Astrocyte of the spinal cord (primary cell): Measurements from ENCODE around the gene GFOD1.

Source experiments
- DNase-seq: peaks from one replicate; pipeline ENCODE4 v3.0.0; 2011; ENCODE audit warnings: low read depth, low spot score
- H3K4me3 ChIP-seq: 2 replicates; pipeline ENCODE4 v1.5.1; 2011; ENCODE audit warnings: low read depth, mild to moderate bottlenecking, low read length, moderate library complexity
- in situ Hi-C: cut with HindIII; loops from 2 replicates; pipeline ENCODE4 v1.10.0; 2017; ENCODE audit warnings: low sequenced_read_pairs
- TF ChIP-seq, protein P1 (sequence below): IDR thresholded peaks from 2 replicates; pipeline ENCODE4 v1.5.1; 2012; ENCODE audit warnings: low read depth, mild to moderate bottlenecking, low read length, inconsistent platforms

Gene GFOD1

DNA sequence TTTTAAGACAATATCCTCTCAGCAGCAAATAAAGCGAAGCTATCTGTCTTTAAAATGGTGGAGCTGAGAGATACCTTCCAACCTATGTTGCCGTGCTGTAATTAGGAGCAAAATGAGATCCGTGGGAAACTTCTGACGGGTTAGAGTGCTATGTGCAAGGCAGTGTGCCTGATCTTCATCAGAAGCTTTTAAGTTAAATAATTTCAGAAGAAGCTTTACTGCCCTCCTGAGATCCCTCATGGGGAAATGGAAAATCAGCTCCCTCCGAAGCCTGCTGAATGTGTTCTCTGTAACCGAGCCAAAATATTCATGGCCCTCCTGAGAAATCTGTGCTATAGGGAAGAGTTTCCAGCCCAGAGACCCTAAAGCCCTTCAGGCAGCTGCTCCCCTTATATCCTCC is 115.3 kb downstream of the GFOD1 start:
- in situ Hi-C loops: no loop called here
- TF ChIP-seq, protein P1, sequence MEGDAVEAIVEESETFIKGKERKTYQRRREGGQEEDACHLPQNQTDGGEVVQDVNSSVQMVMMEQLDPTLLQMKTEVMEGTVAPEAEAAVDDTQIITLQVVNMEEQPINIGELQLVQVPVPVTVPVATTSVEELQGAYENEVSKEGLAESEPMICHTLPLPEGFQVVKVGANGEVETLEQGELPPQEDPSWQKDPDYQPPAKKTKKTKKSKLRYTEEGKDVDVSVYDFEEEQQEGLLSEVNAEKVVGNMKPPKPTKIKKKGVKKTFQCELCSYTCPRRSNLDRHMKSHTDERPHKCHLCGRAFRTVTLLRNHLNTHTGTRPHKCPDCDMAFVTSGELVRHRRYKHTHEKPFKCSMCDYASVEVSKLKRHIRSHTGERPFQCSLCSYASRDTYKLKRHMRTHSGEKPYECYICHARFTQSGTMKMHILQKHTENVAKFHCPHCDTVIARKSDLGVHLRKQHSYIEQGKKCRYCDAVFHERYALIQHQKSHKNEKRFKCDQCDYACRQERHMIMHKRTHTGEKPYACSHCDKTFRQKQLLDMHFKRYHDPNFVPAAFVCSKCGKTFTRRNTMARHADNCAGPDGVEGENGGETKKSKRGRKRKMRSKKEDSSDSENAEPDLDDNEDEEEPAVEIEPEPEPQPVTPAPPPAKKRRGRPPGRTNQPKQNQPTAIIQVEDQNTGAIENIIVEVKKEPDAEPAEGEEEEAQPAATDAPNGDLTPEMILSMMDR: no peak
- no peak overlapping the region for H3K4me3 ChIP-seq
- no peak for DNase-seq

DNA sequence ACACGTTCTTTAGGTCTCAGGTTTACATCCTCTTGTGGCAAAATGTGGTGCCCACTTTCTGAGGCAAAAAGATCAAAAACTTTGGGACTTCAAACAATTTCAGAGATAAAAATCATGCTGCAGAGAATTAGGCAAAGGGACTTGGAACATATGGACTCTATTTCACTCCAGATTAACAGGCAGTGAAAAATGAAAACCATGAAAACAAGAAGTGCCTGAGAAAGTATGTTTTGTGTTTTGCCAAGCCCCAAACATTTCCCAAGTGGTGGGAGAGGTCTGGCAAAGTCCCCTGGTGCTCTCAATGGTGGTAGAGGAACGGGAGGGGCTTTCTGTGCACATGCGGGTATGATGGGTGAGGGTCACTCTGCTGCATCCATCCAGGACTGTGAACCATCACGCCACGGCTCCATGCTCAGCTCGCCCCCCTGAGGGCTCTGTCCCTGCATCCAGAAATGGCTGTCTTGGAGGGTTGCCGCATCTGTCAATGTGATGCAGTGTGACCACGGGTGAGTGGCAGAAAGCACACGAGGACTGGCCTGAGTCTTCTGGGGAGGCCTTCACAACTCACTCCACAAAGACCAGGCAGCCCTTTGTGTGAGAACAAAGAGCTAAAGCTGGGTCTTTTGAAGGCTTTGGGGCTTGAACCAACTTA is 115.9 kb downstream of the GFOD1 start:
- TF ChIP-seq, protein P1: no peak
- H3K4me3 ChIP-seq: no peak overlapping the region
- in situ Hi-C loops: no loop called here
- DNase-seq: no peak

DNA sequence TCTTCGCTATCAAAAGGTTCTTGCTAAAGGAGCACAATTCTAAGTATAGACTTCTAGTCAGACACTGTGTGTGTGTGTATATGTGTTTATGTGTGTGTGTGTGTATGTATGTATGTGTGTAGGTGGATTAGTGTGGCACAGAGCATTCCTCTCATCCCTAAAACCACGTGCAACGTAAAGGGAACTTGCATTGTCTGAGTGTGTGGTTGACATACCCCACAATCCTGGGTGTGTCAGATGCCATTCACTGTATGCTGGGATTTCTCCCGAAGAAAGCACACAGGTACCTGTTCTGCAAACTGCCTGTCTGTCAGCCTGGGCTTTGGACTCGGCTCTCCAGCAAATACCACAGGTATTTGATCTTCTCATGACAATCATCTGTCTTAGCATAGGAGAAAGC is 116.8 kb downstream of the GFOD1 start:
- DNase-seq: no peak
- TF ChIP-seq, protein P1: no peak
- in situ Hi-C loops: no loop called here
- H3K4me3 ChIP-seq: no peak overlapping the region

DNA sequence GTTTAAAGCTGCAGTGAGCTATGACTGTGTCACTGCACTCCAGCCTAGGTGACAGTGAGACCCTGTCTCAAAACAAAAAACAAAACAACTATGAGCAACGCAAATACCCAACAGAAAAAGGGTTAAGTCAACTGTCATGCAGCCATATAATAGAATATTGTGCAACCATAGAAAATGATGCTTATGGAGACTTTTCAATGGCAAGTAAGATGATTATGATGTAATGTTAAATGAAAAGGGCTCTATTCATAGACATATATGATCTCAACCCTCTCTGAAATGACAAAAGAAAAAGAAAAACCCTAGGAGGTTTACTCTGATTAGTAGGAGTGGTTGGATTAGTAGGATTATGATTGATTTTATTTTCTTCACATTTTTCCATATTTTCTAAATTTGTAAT is 117.8 kb downstream of the GFOD1 start:
- TF ChIP-seq, protein P1: no peak
- in situ Hi-C loops: no loop called here
- DNase-seq: no peak
- no peak overlapping the region for H3K4me3 ChIP-seq

DNA sequence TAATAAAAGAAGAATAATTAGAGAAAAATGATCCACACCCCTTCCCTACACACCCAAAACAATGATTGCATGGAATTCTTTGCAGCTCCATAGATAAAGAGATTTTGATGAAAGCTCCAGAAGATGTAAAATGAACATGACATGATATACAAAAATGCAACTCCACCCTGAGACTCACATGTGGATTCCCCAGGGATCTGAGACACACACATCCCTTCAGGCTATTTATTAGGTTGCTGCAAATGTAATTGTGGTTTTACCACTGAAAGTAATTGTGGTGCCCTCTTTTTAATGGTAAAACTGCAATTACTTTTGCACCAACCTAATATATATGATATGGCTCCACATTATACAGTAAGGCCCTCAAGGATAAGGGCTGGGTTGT is 118.7 kb downstream of the GFOD1 start:
- in situ Hi-C loops: no loop called here
- DNase-seq: no peak
- no peak overlapping the region for H3K4me3 ChIP-seq
- TF ChIP-seq, protein P1: no peak

DNA sequence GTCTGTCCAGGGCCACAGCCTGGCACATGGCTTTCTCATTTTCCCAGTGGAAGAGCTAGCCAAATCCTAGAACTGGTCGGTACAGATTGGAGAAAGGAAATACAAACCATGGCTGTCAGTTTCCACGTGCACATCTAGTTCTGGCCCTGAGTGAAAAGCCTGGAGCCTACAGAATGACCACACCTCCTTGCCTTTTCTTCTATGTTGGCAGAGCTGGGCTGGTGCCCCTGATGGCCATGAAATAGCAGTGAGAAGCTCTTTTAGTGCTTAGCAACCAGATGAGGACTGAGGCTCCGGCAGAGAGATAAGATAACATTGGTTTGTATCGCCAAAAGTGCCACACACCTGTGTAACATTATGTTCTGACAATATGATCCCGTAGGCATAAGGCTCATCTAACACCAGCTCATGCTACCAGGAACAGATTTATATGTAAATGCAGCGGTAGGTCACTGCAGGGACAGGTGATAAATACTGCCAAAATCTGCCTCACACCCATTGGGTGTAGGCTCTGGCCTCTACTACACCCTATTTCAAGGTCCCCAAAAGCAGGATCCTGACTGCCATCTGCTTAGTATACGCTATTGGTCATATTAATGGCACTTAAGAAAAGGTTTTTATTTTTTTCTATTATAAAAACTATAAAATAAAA is 119.2 kb downstream of the GFOD1 start:
- no peak overlapping the region for H3K4me3 ChIP-seq
- in situ Hi-C loops: no loop called here
- TF ChIP-seq, protein P1: no peak
- DNase-seq: no peak
